CD4-positive, alpha-beta T cell treated with Interleukin-4 for 1 hour (primary cell): Measurements from ENCODE around the gene PLG.
"Not testable (repeated sequence)": the region's sequence is repeated elsewhere in the genome, so short reads cannot be mapped to it uniquely, and the experiment has no call there.

Experiments used
- DNase-seq, 2 donors: peaks; one replicate each; pipeline ENCODE4 v3.0.0-alpha.2; 2020 to 2022

Gene PLG

DNA sequence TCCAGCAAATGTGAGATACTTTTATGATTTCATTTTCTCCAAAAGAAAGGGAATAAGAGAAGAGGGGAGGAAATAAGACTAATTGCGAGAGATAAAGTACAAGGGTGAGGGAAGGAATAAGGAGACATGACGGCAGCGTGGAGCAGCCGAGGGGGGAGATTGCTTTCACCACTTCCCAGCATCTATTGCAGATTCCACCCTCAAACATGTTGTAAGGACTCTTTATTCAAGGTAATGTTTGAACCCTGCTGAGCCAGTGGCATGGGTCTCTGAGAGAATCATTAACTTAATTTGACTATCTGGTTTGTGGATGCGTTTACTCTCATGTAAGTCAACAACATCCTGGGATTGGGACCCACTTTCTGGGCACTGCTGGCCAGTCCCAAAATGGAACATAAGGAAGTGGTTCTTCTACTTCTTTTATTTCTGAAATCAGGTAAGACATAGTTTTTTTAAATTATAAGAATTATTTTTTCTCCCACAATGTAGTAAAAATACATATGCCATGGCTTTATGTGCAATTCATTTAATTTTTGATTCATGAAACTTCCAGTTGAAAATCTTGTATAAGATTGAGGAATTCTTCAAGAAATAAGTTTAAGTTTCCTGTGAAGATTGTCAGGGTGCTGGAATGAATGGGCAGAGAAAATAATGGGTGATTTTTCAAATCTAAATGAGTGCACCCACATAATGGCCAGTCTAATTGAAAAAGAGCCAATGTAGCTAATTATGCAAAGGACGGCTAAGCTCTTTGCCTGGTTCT, at the start of gene PLG:
PLG (plus strand) TSS at position 327 of the 763 bp plus-strand sequence; CDS start at position 388, 61 bp downstream.
- DNase-seq: not testable (repeated sequence)

DNA sequence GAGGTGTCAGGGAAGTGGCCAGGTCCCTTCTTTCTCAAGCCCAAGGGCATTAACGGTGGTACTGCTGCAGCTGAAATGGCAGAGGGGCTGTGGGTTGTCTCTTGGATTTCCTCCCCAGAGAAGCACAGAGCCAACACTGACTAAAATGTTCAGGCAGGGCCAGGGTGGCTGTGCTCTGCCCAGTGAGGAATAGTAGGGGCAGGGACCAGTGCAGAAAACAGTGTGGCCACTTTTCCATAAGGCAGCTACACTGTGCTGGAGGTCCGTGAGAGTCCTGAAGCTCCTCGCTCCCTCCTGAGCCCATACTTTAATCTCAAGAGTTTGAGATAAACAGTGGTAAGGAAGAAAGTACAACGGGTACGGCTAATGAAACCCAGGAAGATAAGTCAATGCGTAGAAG, 42.5 kb upstream of the PLG start:
- no peak for DNase-seq

DNA sequence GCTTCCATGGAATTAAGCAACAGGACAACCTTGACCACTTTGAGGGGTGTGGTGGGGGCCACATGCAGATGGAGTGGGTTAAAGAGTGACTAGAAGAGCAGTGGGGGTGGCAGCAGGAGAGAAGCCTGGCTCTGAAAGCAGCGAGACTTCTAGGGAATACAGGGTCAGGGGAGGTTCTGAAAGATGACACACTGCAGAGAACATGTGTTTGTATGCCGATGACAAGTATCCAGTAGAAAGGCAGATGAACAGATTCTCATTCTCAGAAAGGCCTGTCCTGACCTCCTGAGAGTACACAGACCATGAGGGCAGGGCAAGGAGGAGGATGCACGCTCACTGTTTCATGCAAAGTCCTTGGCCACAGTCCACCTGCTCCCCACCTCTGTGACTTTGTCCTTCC, 40.8 kb upstream of the PLG start:
- DNase-seq: no peak

DNA sequence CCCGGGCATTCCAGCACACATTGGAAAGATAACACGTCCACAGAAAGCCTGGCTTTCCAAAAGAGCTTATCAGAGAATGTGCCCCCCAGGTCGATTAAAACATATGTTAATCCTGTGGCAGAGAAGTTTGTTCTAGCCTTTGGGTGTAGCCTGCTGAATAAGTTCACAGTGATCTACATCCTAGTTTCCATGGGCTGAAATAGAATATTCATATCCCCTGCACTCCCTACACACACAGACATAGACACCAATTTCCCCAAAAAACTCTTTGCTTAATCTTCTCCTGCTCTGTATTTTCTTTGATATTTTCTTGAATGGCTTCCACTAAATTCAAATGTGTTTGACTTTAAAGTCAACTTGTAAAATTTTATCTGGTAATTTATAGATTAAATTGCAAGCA, 39.6 kb upstream of the PLG start:
- no peak for DNase-seq

DNA sequence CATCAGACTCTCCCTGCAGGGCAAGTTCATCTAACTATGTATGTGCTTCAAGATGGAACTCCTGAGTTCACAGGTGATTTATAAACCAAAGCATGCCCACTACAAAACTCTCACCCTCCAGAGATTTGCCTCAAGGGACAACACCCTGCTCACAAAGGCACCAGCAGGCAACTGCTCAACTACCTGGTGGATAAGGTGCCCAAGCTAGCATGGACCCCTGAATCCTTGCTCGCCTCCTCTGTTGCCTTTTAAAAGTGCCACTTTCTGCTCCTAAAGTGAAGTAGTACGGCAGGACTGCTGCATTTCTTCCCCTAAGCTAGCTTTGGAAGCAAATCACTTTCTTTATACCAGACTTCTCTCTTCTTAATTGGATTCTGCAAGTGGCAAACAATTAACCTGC, 39.2 kb upstream of the PLG start:
- no peak for DNase-seq

DNA sequence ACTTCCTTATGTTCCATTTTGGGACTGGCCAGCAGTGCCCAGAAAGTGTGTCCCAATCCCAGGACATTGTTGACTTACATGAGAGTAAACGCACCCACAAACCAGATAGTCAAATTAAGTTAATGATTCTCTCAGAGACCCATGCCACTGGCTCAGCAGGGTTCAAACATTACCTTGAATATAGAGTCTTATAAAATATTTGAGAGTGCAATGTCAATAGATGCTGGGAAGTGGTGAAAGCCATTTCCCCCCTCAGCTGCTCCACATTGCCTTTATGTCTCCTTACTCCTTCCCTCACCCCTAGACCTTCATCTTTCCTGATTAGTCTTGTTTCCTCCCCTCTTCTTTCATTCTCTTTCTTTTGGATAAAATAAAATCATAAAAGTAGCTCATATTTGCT, 37.8 kb upstream of the PLG start, which contains the start of gene LPA:
LPA (minus strand) TSS at position 78 of the 400 bp plus-strand sequence; CDS start at position 17, 61 bp downstream.
- DNase-seq: not testable (repeated sequence)

DNA sequence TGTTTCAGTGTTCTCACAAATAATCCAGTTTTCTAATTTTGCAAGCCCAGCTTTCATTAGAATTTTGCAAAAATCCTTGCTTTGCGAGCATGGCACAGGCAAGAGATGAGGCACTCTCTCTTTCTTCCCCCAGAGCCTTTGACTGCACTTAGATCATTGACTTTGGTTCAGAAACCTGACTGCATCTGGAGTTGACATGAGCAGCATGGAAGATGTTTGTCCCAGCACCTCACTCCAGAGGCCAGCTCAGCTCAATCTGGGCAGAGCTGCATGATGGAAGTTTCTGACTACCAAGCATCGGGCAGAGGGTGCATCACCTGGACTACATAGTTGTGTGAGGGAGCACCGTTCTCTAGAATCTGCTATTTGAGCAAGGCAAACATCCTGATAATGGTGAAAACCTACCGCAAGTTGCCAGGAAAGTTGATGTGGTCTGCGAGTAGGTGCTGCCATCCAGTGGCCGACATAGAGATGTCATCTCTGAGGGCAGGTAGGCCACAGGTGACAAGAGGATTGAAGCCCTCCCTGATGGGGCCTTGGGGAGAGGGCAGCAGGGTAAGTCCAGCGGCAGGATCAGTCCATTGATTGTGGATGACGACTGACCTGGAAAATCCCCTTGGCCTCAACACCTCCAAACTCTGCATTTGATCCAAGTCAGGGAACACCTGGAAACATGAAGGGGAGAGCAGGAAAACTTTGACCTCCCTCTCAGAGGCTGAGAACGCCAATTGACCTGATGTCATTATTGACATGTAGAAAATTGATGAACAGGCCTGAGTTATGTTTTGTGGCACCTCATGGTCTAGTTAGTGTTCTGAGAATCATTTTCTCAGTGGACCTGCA, 34.2 kb upstream of the PLG start:
- peak in 1 of 2 donors; percentile 26 for DNase-seq

DNA sequence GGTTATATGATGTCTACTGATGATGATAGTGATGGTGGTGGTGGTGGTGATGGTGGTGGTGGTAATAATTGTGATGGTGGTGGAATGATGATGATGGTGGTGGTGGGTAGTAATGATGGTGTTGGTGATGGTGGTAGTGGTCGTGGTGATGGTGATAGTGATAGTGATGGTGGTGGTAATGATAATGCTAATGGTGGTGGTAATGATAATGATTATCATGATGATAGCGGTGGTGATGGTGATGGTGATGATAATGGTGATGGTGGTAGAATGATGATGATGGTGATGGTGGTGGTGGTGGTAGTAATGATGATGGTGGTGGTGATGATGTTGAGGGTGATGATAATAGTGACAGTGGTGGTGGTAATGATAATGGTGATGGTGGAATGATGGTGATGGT, 33.5 kb upstream of the PLG start:
- DNase-seq: no peak

DNA sequence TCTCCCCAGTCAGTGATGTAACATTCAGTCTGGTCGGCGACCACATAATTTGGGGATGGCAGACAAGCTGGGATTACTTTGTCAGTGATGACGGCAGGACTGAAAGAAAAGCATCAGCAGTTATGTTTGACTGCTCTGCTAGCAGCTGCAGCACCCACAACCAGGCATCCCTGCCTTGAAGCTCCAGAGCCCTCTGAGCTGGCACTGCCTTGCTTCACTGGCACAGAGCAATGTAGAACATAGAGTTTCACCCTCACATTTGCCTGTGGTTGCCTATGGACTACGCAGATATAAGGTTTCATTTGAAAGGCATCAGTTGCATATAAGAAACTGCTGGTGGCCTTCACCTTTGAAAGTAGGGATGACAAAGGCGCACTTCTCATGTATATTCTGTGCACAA, 25.6 kb upstream of the PLG start:
- DNase-seq: not testable (repeated sequence)

DNA sequence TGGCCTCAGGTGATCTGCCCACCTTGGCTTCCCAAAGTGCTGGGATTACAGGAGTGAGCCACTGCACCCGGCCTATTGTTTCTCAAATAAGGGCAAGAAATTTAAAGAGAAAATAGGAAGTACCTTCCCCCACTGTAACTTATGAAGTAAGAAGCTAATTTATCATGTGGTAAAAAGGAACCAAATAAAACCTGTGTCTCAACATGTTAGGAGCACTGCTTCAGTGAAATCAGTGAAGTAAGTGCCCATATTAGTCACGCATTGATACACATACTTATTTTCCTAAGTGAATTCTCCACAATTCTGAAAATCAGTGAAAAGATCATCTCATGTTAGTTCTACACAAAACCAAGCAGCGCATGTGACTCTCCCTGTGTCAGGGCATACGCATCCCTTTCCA, 23.8 kb upstream of the PLG start:
- no peak for DNase-seq

DNA sequence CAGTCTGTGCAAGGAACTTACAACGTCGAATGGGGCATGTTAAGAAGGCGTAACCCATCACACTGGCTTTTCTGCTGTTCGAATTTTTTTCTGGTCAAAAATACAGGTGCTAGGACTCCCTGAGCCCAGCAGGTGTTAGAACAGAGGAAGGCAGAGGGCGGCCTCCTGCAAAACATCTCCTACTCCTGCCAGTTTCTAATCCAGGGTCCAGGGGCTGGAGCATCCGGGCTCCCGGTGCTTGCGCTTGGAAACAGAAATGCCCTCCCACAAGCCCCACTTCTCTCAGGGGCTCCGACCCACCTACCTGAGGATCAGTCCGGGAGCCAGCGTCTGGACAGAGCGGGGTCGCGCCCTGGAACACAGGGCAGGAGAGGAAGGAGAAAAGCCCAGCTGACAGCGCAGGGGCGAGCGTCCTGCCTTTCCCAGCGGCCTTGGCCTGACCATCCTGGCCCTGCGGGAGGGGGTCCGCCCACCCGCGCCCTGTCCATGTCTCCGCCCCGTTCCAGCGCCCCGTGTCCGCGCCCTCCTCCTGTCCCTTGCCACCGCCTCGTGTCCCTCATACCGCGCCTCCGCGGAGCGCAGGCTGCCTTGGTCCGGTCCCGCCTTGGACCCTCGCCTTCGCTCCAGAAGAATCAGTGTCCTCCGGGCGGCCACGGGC, 23.2 kb upstream of the PLG start:
- DNase-seq: no peak

DNA sequence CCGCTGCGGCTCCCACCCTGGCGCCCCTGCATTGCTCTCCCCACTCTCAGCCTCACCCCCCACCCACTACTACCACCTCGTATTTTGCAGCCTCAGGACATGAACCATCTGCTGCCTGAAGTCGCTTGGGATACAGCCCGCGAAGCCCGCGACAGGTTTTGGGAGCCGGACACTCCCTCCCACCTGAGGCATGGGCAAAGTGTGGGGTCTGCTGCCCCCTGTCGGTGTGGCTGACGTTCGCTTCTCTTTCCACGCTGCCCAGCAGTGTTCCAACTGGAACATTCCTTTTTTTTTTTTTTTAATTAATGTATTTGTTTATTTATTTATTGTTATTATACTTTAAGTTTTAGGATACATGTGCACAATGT, 22.7 kb upstream of the PLG start:
- no peak for DNase-seq

DNA sequence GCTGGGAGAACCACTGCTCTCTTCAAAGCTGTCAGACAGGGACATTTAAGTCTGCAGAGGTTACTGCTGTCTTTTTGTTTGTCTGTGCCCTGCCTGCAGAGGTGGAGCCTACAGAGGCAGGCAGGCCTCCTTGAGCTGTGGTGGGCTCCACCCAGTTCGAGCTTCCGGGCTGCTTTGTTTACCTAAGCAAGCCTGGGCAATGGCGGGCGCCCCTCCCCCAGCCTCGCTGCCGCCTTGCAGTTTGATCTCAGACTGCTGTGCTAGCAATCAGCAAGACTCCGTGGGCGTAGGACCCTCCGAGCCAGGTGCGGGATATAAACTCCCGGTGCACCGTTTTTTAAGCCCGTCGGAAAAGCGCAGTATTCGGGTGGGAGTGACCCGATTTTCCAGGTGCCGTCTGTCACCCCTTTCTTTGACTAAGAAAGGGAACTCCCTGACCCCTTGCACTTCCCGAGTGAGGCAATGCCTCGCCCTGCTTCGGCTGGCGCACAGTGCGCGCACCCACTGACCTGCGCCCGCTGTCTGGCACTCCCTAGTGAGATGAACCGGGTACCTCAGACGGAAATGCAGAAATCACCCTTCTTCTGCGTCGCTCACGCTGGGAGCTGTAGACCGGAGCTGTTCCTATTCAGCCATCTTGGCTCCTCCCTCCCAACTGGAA, 16.8 kb upstream of the PLG start:
- not testable (repeated sequence) for DNase-seq

DNA sequence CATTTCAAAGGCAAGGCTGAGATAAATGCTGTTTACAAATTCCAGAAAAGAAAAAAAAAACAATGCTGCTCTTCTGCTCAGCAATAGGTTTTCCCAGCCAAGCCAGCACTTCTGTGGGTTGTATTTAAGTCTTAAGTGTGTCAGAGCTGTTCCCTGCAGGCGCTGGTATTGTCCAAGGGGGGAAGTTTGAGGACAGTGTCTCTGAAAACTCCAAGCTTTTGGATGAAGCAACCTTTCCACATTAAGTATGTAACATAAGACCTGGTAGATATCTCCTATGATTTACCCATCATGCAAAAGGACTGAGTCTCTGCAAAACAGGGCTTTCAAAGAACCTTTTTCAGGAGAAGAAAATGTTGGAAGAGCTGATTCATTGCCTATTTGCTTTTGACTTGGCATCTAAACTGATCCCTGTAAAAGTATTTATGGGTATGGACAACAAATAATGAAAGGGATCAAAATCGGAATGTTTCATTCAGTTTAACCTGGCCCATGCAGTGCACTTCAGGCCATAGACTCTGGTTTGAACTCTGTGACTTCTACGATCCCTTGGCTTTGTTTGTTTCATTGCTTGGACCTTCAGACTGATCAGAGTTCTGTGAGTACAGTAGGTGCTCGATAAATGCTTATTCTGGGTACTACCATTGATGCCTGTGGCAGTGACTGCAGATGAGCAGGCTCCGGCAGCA, 16.1 kb upstream of the PLG start:
- no peak for DNase-seq

DNA sequence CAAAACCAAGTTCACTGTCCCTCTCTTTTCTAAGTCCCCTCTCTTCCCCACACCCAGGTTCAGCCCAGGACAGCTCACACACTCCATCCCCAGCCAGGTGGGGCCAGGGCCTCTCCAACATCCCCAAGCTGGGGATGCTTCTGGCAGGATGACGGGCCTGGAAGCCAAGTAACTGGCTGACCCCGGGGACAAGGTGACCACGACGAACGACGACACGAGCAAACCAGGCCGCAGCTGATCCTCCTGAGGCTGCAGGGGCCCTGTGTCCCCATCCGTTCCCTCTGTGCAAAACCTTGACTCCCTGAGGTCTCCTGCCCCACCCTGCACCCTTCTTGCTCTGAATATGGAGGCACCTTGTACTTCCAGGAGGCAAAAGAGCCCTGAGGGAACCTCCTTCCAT, 11.6 kb upstream of the PLG start:
- no peak for DNase-seq

DNA sequence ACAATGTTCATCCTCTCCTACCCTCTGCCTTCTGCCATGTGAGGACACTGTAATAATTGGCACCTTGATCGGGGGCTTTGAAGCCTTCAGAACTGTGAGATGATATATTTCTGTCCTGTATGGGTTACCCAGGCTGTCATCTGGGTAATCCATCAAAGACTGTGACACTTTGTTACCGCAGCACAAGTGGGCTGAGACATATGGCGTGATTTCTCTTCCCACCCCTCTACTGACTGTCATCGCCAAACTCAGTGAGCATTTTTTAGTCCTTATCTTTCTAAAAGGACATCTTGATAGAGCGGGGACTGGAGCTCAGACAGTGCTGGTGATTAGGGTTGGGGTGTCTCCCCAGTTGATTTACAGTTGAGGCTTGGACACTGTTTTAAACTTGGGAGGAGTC, 10.4 kb upstream of the PLG start:
- DNase-seq: no peak

DNA sequence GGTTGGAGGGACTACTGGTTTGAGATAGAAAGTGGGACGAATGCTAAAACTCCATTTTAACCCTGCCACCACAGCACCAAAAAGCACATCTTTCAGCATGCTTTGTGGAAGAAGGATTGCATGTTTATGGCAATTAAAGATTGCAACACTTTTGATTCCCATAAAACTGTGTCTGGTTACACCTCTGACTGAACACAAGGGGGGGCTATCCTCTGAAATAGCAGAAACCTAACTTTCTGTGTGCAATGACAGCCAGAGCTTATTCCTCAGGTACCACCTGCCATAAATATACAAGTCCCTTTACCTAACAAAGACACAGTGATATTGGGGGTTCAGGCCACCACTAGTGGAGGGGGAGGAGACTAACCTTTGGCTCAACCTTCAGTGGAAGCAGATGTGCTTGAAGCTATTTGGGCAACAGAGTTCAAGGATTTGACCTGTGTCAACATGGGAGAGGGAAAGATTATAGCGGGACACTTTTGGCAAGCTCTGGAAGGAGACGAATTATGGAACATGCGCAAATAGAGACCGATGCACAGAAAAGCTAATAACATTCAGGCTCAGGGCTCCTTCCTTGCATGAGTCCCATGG, 9.6 kb upstream of the PLG start:
- no peak for DNase-seq

DNA sequence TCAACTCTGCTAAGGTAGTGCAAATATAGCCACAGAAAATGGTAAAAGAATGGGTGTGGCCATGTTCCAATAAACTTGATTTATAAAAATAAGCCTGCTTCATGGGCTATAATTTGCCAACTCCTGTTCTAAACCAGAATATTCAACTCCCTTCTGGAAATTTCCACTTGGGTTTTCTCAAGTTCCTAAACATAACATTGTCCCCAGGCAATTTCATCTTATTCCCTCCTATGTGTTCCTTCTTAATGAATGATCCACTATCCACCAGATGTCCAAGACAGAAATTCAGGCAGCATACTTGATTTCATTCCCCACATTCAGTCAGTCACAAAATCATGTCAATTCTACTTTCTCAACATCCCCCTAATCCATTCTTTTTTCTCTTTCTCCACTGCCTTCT, 7.0 kb upstream of the PLG start:
- DNase-seq: not testable (repeated sequence)

DNA sequence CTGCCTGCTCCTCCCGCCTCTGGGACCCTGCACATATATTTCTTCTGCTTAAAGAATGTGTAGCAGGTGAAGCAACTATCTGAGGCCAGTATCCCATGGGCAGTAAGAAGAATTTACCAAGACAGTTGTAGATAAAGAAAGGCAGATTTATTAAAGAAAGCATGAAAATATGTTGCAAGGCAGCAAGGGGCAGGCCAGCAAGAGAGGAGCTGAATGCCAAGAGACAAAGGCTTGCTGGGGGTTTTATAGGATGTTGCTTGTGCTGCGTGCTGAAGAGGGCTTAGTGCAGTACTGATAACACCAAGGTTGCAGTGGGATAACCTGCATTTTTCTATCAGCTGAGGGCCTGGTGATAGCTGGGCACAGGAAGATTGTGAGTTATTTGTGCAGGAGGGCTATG, 6.4 kb upstream of the PLG start:
- not testable (repeated sequence) for DNase-seq

DNA sequence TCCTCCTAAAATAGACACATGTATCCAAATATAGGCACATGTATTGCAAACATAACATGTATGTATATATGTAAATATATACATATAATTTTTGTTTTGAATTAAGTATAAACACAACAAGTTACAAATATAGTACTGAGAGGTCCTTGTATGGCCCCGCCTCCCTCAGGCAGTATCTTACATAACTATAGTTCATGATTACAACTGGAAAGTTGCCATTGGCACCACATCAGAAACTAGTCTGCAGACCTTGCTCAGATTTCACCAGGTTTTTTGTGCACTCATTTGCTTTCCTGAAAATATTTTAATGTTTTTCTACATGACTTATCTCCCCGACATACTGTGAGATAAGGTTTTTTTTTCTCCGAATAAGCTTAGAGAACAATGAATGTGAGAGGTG, 5.2 kb upstream of the PLG start:
- not testable (repeated sequence) for DNase-seq

DNA sequence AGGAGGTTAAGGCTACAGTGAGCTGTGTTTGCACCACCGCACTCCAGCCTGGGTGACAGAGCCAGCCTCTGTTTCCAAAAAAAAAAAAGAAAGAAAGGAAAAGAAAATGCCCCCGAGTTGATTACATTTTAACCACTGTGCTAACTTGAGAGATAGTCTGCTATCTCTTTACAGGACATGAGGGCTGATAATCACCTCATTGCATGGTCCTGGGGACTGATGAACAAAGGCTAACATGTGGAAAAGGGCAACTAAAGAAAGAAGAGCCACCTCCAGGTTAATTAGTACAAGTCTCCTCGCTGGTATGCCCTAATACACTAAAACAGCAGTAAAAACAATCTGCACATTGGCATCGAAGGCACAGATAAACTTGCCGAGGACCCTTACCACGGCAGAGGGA, 4.2 kb upstream of the PLG start:
- no peak for DNase-seq

DNA sequence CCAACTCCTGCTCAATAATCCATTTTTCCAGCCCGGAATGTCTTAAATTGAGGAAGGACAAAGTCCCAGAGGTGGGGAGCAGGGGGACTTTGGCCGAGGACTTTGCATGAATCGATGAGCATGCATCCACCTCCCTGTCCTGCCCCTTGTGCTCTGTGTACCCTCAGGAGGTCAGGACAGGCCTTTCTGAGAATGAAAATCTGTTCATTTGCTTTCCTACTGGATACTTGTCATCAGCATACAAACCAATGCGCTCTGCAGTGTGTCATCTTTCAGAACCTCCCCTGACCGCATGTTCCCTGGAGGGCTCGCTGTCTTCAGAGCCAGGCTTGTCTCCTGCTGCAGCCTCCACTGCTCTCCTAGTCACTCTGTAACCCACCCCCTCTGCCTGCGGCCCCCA, 2.6 kb downstream of the PLG start:
- DNase-seq: not testable (repeated sequence)
